ENCODE results near the gene FYB2.
"Not testable (repeated sequence)": the region's sequence is repeated elsewhere in the genome, so short reads cannot be mapped to it uniquely, and the experiment has no call there.

Gene FYB2

DNA sequence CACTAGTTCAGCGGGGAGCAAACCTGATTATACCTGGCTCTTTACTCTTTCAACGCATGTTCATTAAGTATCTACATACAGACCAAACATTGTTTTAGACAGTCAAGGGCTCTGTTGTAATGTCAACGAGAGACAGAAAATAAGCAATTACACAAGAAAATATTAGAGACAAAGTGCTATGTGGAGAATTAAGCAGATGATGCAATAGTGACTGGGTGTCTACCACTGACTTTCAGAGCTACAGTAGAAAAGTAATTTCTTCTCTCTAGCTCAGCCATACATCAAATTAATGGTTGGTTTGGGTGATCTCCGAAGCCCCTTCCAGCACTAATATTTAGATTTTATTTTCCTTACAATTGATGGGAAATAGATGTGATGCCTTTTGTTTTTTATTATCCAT lies 23.3 kb downstream of the FYB2 start:
- no peak for DNase-seq (ENCODE audit: low read depth)

DNA sequence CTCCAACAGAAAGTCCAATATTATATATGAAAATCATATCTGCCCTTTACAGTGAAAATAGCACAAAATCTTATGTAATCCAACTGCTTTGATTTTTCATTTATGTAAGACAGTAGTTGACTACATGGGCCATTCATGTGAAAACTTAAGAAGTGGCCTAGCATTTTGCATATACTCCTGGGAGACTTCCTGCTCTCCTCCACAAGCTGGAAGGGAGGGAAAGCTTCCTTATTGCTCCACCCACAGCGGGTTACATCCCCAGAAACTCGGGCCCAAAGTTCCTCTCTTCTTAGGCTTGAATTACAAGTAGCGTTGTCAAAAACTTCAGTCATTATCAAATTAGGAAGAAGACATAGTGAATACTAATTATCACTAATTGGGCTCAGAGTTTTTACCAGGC lies 29.2 kb downstream of the FYB2 start:
- DNase-seq (ENCODE audit: low read depth) = no peak

DNA sequence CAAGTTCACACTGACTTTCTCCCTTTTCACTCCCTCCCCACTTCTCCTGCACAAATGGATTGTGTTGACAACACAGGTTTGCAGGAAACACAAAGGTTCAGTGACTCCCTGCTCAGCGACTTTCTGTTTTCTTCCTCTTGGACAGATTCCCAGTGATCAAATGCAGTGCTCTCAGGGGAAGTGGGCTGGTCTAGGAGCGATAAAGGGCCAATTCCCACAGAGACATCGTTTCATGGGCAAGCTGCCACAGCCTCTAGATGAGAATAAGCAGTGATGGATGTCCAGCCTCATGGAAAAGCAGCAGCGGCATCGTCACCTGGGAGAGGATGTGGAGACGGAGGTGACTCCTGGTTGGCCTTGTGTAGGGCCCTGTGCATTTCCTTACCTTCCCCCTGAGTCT lies 30.6 kb downstream of the FYB2 start:
- no peak for DNase-seq (ENCODE audit: low read depth)

DNA sequence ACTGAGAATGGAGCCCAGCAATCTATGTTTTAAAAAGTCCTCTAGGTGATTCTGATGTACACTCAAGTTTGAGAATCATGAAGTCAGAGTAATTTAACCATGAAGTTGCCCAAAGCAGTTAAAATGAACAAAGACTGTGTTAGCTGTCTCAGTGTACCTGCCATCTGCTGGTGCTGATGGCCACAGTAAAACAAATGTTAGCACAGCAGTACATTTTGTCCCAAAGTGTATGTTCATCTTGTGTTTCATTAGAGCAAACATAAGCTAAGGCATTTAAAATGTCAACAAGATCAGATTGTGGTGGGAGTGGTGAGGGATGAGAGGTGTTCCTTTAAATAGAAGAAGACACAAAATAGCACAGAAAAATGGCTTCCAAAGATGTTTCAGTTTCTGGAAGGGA lies 31.1 kb downstream of the FYB2 start:
- no peak for DNase-seq (ENCODE audit: low read depth)

DNA sequence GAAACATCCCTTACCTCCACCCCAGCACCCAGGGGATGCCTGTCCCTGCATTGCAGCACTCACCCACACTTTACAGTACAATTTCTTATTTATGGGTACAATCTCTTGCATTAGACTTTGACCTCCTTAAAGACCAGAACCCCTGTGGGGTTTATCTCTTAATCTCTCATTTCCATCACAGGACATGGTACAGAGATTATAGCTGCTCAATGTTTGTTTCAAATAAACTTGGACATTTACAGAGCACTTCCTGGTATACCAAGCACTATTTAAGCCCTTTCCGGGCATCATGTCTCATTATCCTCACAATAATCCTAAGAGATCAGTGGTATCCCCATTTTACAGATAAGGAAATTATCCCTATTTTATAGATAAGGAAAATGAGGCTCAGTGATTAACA lies 31.9 kb downstream of the FYB2 start:
- DNase-seq (ENCODE audit: low read depth) = no peak

DNA sequence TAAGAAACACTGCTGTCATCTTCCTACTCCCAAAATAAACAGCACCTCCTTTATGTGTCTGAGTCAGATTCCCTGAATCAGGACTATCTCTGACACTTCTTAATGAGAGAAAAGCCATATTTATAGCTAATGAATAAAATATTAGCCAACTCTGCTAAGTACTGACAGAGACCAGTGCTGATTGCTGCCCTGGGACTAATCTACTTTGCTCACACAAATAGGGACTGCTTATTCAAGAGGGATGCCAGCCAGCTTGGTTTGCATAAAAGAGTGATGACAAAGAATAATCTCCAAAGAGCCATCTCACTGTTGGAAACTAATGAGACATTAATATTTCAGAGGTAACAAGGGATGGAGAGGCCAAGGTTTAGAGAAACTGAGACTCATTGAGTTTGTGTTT lies 36.4 kb downstream of the FYB2 start:
- DNase-seq (ENCODE audit: low read depth) = no peak

DNA sequence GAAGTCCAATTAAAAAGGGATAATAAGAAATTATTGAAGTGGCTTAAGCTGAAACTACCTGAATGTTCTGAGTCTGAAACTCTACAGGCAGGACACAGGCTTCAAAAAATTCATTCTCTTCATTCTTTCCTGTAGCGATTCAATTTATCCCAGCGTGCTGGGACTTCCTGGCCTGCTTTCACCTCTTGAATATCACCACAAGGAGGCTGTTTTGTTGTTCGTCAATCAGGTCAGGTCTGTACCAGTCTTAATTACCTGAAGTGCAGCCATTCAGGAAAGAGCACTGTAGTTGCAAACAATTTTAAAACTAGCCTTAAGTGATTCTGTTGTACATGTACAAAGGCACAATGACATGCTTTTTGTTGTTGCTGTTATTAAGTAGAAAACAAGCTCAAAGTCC lies 38.4 kb downstream of the FYB2 start:
- no peak for DNase-seq (ENCODE audit: low read depth)

DNA sequence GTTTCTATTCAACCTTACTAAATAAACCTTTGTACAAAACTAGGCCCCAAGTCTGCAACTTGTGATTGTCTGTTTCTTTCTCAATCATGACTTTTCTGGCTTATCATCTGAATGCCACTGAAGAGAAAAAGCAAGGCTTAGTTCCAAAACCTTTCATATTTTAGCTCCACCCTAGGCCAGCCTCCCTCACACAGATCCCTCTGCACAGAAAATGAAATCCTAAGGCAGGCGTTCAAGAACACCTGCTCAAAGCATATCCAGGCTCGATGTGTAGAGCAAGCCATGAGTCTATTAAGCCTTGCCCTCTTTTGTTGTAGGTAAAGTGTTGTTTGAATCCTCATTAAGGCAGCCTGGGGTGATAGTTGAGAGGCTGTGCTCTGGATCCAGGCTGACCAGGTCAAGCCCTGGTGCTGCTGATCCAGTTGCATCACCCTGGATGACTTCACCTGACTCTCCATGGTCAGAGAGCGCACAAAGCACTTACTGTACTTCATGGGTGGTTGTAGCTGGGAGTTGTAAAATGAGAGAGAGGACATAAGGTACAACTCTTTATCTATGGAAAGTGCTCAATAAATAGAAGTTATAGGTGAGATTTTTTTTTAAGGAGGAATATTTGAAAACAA lies 39.0 kb downstream of the FYB2 start:
- DNase-seq (ENCODE audit: low read depth) = no peak

DNA sequence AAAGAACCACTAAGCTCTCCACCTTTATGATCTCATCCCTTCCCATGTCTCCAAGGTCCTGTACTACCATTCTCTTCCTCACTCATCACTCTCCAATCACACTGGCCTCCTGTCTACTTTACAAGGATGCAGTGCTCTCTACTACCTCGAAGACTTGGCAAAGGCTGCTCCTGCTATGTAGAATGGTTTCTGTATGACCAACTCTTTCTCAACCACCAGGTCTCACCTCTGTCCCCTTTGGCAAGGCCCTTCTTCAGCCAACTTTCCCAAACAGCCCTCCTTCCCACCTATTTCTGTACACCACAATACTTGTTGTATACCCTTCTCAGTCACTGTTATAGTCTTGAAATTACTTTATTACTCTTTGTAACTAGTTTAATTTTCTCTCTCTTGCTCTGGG lies 41.2 kb downstream of the FYB2 start:
- DNase-seq (ENCODE audit: low read depth) = no peak

DNA sequence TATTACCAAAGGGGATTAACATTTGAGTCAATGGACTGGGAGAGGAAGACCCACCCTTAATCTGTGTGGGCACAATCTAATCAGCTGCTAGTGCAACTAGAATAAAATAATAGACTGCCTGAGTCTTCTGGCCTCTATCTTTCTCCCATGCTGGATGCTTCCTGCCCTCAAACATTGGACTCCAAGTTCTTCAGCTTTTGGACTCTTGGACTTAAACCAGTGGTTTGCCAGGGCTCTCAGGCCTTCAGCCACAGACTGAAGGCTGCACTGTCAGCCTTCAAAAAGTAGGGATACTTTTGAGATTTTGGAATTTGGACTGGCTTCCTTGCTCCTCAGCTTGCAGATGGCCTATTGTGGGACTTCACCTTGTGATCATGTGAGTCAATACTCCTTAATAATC lies 44.5 kb downstream of the FYB2 start:
- not testable (repeated sequence) for DNase-seq (ENCODE audit: low read depth)

DNA sequence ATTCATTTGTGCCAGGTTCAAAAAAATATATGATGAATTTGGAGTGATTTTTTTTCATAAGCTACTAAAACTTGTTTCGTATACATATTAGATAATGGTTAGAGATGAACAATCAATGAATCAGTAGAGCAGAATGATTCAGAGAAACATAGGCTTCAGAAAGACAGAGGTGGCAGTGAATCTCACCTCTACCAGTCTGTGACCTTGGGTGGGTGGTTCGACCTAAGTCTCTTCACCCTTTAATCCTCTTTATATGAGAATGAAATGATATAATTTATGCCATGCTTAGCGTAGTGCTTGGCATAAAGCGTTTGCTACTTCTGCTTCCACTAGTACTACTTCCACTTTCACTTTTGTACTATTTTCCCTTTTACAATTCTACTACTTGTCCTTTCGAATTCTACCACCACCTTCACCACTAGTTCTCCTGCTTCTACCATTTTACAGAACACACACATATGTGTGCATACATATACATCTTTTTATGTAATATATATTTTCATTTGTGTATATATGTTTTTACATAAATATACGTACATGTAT lies 45.1 kb downstream of the FYB2 start:
- DNase-seq (ENCODE audit: low read depth) = no peak

DNA sequence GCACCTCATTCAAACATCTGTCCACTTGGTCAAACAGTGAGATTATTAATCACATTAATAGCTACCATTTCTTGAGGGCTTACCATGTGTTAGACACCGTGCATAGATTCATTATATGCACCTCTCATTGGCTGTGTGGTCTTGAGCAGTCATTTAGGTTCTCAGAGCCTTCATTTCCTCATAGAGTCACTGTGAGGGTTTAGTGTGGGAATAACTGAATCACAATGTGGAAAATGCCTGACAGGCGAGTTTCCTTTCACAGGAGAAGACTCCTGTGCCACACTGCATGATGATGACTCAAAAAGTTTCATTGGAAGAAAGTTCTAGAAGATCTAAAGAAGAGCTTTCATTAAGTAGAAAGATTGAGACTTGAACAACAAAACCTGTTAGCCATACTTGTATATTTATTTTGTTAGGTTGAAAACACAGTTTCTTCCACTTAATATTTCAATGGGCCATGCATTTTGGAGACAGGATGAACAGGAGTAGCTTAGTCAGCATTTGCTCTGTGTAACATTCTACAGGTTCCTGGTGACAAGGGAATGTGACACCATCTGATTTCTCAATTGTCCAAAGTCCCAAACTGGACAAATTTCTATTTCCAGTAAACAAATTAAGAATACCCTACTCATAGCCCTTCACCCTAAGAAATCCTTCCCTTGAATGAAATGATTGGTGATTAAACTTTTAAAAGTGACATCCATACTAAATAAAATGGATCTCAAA lies 45.7 kb downstream of the FYB2 start:
- DNase-seq (ENCODE audit: low read depth) = no peak

DNA sequence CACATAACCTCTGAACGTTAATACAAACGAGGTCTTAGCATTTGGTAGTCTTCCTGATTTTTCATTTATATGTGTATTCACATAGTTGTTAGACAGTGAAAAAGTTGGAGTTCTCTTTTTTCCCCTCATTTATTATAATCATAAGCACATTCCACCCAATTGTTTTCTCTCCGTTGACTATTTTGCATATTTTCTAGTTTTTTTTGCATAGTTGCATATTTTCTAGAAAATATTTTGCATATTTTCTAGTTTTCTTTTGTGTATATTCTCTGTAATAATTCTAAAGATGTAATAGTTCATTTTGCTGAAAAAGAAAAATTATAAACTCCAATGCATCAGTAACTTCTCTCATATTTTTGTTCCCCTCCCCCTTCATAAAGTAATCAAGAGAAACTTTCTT lies 47.5 kb downstream of the FYB2 start:
- DNase-seq (ENCODE audit: low read depth) = no peak

DNA sequence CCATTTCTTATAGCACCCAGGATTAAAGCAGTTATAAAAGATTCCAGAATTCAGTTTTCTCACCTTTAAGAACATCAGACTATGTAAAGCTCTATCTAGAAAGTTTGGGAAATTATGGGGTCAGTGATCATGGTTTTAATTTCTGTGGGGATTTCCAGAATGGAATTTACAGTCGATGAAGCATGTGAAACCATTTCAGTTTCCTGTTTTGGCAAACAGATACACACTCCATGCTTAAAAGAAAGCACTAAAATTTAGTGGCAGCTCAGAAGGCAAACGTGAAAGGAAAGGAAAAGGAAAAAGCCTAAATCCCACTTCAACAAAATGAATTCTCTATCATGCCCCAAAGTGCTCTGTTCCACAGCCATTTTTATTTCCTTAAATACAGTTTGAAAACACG lies 60.4 kb downstream of the FYB2 start:
- no peak for DNase-seq (ENCODE audit: low read depth)

DNA sequence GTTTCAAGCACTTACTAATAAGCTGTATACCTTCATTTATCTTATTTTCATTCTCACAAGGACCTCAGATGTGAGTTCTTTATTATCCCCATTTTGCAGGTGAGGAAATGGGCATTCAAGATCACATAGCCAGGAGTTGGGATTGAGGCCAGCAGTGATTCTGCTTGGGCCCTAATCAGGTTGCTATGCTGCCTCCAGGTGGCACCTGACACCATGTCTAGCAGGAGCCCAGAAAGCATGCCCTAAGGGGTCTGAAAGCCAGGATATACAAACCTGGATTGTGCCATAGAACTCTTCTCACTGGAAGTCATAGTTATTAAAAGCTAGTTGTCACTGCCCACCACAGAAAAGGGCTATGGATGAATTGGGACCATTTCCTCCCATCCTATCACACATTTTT lies 61.1 kb downstream of the FYB2 start:
- DNase-seq (ENCODE audit: low read depth) = no peak

DNA sequence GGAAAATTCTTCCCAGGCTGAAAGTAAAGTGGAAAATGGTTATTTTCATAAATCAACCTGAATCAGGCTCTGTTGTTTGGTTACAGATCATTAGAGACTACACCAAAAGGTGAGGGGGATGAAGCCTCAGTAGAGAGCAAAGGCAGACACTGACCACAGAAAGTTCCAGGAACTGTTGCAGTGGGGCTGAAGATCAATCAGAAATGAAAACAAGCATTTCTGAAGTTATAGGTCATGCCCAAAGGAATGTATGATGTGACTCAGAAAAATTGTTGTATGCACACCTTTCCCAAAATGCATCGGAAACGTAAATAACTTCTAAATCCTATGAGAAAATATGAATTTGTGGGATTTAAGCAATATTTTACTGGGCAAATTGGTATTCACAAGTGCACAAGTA lies 63.3 kb downstream of the FYB2 start:
- no peak for DNase-seq (ENCODE audit: low read depth)

DNA sequence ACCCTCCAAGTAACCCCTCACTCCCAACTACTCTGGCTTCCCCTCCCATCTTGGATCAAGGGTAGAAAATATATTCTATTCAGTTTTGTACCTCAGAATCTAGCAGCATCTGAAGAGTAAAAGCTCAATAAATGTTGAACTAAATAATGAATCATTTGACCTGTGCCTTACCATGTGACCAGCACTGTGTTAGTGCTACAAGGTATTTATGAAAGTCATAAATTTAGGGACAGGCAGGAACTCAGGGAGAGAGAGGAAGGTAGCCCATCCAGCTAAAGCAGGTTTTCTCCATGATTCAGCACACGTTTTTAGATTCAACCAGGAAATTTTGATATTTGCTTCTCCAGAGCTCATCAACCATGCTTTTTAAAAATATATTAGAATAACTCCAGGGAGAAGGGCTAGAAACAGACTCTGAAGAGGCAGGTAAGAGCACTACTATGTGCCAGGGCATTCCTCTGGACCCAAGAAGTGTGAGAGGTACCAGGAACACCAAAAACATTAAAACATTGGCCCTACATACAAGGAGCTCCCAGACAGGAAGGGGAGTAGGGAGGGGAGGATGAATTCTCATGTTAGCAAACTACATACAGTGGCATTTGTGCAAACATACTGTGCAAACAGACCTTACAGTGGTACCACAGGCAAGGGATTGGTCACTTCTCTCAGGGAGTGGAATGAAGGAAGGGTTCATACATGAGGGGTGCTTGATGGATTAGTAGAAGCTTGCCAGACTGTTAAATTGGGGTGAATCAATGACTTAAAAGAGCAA lies 64.3 kb downstream of the FYB2 start:
- no peak for DNase-seq (ENCODE audit: low read depth)

DNA sequence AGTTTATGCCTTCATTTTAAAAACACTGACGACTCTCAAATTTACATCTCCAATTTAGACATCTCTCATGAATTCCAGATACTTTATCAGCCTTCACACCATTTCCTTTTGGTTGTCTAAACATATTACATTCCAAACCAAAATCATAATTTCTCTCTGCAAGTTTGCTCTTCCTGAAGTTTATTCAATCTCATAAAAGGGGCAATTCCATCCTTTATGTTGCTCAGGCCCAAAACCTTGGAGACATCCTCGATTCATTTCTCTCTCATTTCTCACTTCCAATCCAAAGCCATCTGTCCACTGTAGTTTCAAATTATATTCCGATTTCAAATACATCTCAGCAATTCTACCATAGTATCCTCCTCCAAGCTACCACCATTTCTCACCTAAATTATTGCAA lies 74.0 kb downstream of the FYB2 start:
- DNase-seq (ENCODE audit: low read depth) = no peak

DNA sequence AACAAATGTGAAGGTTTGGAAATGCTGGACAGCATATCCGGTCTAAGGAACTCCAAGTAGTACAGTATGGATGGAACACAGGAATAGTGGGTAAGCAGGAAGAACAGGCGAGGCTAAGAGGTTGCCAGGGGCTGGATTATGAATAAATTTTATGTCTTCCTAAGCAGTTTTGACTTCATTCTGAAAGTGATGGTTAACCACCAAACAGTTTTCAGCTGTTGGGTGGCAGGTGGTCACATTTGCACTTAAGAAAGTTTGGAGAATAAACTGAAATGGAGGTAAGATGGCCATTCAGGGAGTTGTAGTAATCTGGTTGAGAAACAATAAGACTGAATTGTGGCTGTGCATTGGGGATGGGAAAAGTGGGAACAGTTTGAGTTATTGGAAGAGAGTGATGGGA lies 90.2 kb downstream of the FYB2 start:
- DNase-seq (ENCODE audit: low read depth) = no peak

DNA sequence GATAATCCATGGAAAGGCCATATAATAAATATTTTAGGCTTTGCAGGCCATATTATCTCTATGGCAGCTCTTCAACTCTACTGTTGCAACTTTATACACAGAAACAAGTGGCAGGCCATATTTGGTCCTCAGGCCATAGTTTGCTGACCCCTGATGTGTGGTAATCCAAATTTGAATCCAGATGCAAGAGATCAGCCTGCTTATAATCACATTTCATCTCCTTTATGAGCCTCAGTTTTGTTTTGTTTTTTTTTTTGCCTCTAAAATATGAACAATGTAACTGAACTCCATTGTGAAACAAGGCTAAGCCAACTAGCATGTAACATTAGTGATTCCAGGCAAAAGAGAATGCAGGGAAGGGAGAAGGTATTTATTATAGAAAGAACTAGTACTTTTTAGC lies 92.5 kb downstream of the FYB2 start:
- DNase-seq (ENCODE audit: low read depth) = no peak

DNA sequence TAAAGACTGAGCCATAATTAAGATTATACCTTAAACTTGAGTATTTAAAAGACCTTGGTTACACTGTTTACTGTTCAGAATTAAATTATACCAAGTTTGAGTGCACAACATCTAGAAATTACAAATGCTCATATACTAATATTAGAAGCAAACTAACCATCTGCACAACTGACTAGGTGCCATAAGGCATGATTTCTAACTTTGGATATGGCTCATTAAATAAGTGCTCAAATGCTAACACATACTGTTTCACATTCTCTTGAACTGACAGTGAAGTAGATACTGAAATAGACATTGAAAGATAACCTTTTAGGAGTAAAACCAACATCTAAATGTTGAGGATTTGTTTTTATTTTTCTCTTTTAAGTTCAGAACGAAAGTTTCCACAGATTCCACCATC lies 100.0 kb downstream of the FYB2 start:
- no peak for DNase-seq (ENCODE audit: low read depth)

DNA sequence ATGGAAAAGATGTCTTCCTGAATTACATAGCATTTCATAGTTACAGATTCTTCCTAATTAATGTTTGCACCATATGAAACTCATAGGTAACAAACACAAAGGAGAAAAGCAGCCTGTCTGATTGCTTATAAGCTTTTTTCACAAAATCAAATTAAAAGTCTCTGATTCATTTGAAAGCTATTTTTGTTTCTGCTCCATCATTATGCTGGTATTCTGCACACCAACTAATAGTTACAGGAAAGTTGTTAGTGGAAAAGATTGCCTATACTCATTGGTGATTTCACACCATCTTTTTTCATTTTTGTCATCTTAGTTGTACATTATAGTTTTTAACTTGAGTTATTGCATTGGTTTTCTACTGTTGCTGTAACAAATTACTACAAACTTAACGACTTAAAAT lies 104.0 kb downstream of the FYB2 start:
- DNase-seq (ENCODE audit: low read depth) = no peak

DNA sequence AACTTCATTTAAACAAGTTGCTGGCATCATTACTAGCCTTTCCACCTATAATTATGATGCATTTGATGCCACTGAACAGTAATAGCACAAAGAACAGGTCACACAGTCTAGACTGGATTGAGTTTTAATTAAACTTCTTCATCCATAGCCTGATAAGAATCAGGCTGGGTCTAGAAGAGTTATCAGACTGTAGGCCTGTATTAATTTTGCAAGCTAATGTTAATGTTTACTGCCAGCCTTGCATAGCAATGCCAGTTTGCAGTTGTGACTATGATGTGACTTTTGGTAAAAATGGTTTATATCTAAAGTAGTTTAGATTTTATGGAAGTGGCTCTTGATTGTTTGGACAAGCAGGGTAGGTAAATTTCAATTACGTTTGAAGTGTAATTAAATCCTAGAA lies 106.1 kb downstream of the FYB2 start:
- no peak for DNase-seq (ENCODE audit: low read depth)
